SU-DHL-6 (cell line): Measurements from ENCODE around the gene SNRPD3.

Source experiments
- H2AFZ ChIP-seq: fragments of 200-600 bp; sonication (generic); 2 replicates; pipeline ENCODE4 v1.6.1; 2014; ENCODE audit warnings: low read depth, mild to moderate bottlenecking, moderate library complexity, mixed read lengths, antibody characterized with exemption, low read length; ENCODE audit not compliant: severe bottlenecking
- H3F3A ChIP-seq: fragments of 200-600 bp; shearing (Covaris generic); 2 replicates; pipeline ENCODE4 v1.6.0; 2016; ENCODE audit warnings: antibody characterized with exemption, mild to moderate bottlenecking; ENCODE audit not compliant: insufficient read depth
- H3K27ac ChIP-seq: fragments of 200-600 bp; sonication (generic); 2 replicates; pipeline ENCODE4 v1.5.1; 2016; ENCODE audit warnings: low read depth, mild to moderate bottlenecking, low read length, moderate library complexity, mixed read lengths
- H3K27me3 ChIP-seq: fragments of 200-600 bp; sonication (generic), shearing (Covaris generic); 2 replicates; pipeline ENCODE4 v1.6.0; 2014; ENCODE audit warnings: mild to moderate bottlenecking, low read length
- H3K36me3 ChIP-seq: fragments of 200-600 bp; sonication (generic); 2 replicates; pipeline ENCODE4 v1.6.1; 2014; ENCODE audit warnings: mild to moderate bottlenecking, low read length, mixed read lengths
- H3K4me2 ChIP-seq: fragments of 300-600, 200-600 bp; shearing (Covaris generic), sonication (generic); 2 replicates; pipeline ENCODE4 v1.6.0; 2014; ENCODE audit warnings: low read length, low read depth, mild to moderate bottlenecking; ENCODE audit not compliant: poor library complexity, severe bottlenecking
- H3K4me3 ChIP-seq: fragments of 200-600 bp; sonication (generic); 2 replicates; pipeline ENCODE4 v1.5.1; 2014; ENCODE audit warnings: antibody characterized with exemption, low read length, mild to moderate bottlenecking, mixed read lengths; ENCODE audit not compliant: insufficient read depth, poor library complexity, severe bottlenecking
- H3K79me2 ChIP-seq: fragments of 200-600 bp; sonication (generic); 2 replicates; pipeline ENCODE4 v1.6.1; 2014; ENCODE audit warnings: mild to moderate bottlenecking, low read length, moderate library complexity; ENCODE audit not compliant: insufficient read depth
- H3K9ac ChIP-seq: fragments of 200-600 bp; sonication (generic); 2 replicates; pipeline ENCODE4 v1.7.0; 2014; ENCODE audit warnings: mild to moderate bottlenecking, low read length
- H3K9me2 ChIP-seq: fragments of 200-600 bp; sonication (generic); replicated peaks from 2 replicates; pipeline ENCODE4 v1.6.1; 2014; ENCODE audit warnings: low read length; ENCODE audit not compliant: insufficient read depth
- H3K9me3 ChIP-seq: fragments of 200-600 bp; sonication (generic); 2 replicates; pipeline ENCODE4 v1.6.1; 2014; ENCODE audit warnings: low read length, mixed read lengths; ENCODE audit not compliant: insufficient read depth
- H4K20me1 ChIP-seq: fragments of 200-600 bp; sonication (generic); 2 replicates; pipeline ENCODE4 v1.6.1; 2014; ENCODE audit warnings: low read depth, mild to moderate bottlenecking, antibody characterized with exemption, low read length, moderate library complexity, mixed read lengths
- CTCF ChIP-seq: fragments of 200-600 bp; sonication (generic); IDR thresholded peaks from one replicate; pipeline ENCODE4 v1.5.1; 2017; ENCODE audit warnings: antibody characterized with exemption, mild to moderate bottlenecking, low read length, moderate library complexity; ENCODE audit not compliant: insufficient read depth, poor library complexity, severe bottlenecking
- EZH2phosphoT487 ChIP-seq: fragments of 200-600 bp; sonication (generic), shearing (Covaris generic); conservative IDR thresholded peaks from 2 replicates; pipeline ENCODE4 v1.6.1; 2018; ENCODE audit warnings: mild to moderate bottlenecking, antibody characterized with exemption, low read length, moderate library complexity, mixed read lengths

SNRPD3 gene

GRCh38 chr22:24582056-24582814 is 26.4 kb downstream of the SNRPD3 start:
- no peaks in the 10 kb centered on the region for H3K27me3 ChIP-seq
- no peak overlapping the region for H3K27ac ChIP-seq
- H3F3A ChIP-seq, result no peaks in the 10 kb centered on the region
- no peaks in the 10 kb centered on the region for H3K9me3 ChIP-seq
- no peak overlapping the region for H3K9ac ChIP-seq
- H3K79me2 ChIP-seq, result no peaks in the 10 kb centered on the region
- H3K36me3 ChIP-seq, result no peaks in the 10 kb centered on the region
- H3K4me3 ChIP-seq, result no peak overlapping the region
- no peaks in the 10 kb centered on the region for H4K20me1 ChIP-seq
- no peak for TF ChIP-seq EZH2phosphoT487
- no peak for TF ChIP-seq CTCF
- no peak overlapping the region for H3K4me2 ChIP-seq
- H2AFZ ChIP-seq, result no peak overlapping the region
- no peaks in the 10 kb centered on the region for H3K9me2 ChIP-seq

- no peak overlapping the region for H3K4me3 ChIP-seq
- no peaks in the 10 kb centered on the region for H4K20me1 ChIP-seq
- H3K9me2 ChIP-seq, result no peaks in the 10 kb centered on the region
- H3K27ac ChIP-seq, result no peak overlapping the region
- no peaks in the 10 kb centered on the region for H3F3A ChIP-seq
- no peak overlapping the region for H2AFZ ChIP-seq
- H3K4me2 ChIP-seq, result no peak overlapping the region
- no peaks in the 10 kb centered on the region for H3K36me3 ChIP-seq
- H3K27me3 ChIP-seq, result no peaks in the 10 kb centered on the region
- no peaks in the 10 kb centered on the region for H3K9me3 ChIP-seq
- H3K79me2 ChIP-seq, result no peaks in the 10 kb centered on the region
- H3K9ac ChIP-seq, result no peak overlapping the region
- no peak for TF ChIP-seq CTCF
- TF ChIP-seq EZH2phosphoT487, result no peak
Observed at GRCh38 chr22:24583221-24584165, 27.7 kb downstream of the SNRPD3 start.

- H3K4me2 ChIP-seq, result no peak overlapping the region
- no peak for TF ChIP-seq EZH2phosphoT487
- TF ChIP-seq CTCF, result no peak
- no peaks in the 10 kb centered on the region for H4K20me1 ChIP-seq
- no peak overlapping the region for H3K4me3 ChIP-seq
- no peak overlapping the region for H3K9ac ChIP-seq
- no peaks in the 10 kb centered on the region for H3K27me3 ChIP-seq
- H3F3A ChIP-seq, result no peaks in the 10 kb centered on the region
- no peaks in the 10 kb centered on the region for H3K9me3 ChIP-seq
- no peaks in the 10 kb centered on the region for H3K9me2 ChIP-seq
- H2AFZ ChIP-seq, result no peak overlapping the region
- H3K79me2 ChIP-seq, result no peaks in the 10 kb centered on the region
- no peaks in the 10 kb centered on the region for H3K36me3 ChIP-seq
- H3K27ac ChIP-seq, result no peak overlapping the region
Observed at GRCh38 chr22:24584166-24584790, 28.5 kb downstream of the SNRPD3 start.
